ENCODE measurements around the gene RIOK1. TPM values are rescaled to one million over a fixed set of nuclear protein-coding genes. Genes with fewer than 3 reads are reported as not detected.
A peak's percentile ranks its signal among the peaks of the same experiment; 100 is the strongest.

RIOK1 gene
- total and polyA plus RNA-seq, 2 of the 13 experiments (the other 11 are each of a cell fraction or from before 2014, with no cell fraction given): 9.4 to 37.8 TPM

DNA sequence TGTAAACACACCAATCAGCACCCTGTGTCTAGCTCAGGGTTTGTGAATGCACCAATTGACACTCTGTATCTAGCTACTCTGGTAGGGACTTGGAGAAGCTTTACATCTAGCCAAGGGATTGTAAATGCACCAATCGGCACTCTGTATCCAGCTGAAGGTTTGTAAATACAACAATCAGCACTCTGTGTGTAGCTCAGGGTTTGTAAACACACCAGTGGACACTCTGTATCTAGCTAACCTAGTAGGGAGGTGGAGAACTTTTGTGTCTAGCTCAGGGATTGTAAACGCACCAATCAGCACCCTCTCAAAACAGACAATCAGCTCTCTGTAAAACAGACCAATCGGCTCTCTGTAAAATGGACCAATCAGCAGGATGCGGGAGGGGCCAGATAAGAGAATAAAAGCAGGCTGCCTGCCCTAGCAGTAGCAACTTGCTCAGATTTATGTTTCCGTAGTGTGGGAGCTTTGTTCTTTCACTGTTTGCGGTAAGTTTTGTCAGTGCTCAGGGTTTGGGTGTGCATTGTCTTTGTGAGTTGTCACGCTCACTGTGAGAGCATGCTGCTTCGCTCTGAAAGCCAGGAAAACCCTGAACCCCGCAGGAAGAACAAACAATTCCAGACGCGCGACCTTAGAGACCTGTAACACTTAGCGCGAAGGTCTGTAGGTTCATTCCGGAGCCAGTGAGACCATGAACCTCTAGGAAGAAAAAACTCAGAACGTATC lies 37.0 kb downstream of the RIOK1 start (continued):
- TF ChIP-seq, protein P1, sequence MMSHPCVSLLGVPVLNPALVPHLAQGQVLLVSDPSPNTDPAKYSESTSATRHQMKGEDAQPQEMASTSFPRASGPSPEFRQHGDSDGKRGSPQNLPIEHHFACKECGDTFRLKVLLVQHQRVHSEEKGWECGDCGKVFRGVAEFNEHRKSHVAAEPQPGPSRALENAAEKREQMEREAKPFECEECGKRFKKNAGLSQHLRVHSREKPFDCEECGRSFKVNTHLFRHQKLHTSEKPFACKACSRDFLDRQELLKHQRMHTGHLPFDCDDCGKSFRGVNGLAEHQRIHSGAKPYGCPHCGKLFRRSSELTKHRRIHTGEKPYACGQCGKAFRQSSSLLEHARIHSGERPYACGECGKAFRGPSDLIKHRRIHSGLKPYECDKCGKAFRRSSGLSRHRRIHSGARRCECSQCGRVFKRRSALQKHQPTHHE (CRISPR knock-in tag; IDR thresholded peaks at IDR 0.05; ENCODE audit: borderline replicate concordance): no peak; the same call in 1 of the 2 replicates
- TF ChIP-seq, protein P2, sequence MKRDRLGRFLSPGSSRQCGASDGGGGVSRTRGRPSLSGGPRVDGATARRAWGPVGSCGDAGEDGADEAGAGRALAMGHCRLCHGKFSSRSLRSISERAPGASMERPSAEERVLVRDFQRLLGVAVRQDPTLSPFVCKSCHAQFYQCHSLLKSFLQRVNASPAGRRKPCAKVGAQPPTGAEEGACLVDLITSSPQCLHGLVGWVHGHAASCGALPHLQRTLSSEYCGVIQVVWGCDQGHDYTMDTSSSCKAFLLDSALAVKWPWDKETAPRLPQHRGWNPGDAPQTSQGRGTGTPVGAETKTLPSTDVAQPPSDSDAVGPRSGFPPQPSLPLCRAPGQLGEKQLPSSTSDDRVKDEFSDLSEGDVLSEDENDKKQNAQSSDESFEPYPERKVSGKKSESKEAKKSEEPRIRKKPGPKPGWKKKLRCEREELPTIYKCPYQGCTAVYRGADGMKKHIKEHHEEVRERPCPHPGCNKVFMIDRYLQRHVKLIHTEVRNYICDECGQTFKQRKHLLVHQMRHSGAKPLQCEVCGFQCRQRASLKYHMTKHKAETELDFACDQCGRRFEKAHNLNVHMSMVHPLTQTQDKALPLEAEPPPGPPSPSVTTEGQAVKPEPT (CRISPR knock-in tag; IDR thresholded peaks at IDR 0.05; ENCODE audit: low read depth): no peak; the same call in 1 of the 2 replicates
- TF ChIP-seq, protein P3, sequence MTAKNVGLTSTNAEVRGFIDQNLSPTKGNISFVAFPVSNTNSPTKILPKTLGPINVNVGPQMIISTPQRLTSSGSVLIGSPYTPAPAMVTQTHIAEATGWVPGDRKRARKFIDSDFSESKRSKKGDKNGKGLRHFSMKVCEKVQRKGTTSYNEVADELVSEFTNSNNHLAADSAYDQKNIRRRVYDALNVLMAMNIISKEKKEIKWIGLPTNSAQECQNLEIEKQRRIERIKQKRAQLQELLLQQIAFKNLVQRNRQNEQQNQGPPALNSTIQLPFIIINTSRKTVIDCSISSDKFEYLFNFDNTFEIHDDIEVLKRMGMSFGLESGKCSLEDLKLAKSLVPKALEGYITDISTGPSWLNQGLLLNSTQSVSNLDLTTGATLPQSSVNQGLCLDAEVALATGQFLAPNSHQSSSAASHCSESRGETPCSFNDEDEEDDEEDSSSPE (CRISPR knock-in tag; IDR thresholded peaks at IDR 0.05): no peak
- no peak for TF ChIP-seq ZNF546 (CRISPR knock-in tag; conservative IDR thresholded peaks at IDR 0.05)
- TF ChIP-seq ZNF550 (CRISPR knock-in tag; IDR thresholded peaks at IDR 0.05; ENCODE audit: borderline replicate concordance): no peak
- no peak for TF ChIP-seq JARID2 (CRISPR knock-in tag; IDR thresholded peaks at IDR 0.05; ENCODE audit: insufficient replicate concordance)
- no peak for TF ChIP-seq GTF3A (CRISPR knock-in tag; conservative IDR thresholded peaks at IDR 0.05)
- TF ChIP-seq HES4 (CRISPR knock-in tag; IDR thresholded peaks at IDR 0.05; ENCODE audit: borderline replicate concordance): no peak
- TF ChIP-seq, protein P4, sequence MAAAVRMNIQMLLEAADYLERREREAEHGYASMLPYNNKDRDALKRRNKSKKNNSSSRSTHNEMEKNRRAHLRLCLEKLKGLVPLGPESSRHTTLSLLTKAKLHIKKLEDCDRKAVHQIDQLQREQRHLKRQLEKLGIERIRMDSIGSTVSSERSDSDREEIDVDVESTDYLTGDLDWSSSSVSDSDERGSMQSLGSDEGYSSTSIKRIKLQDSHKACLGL (CRISPR knock-in tag; IDR thresholded peaks at IDR 0.05): no peak
- no peak for TF ChIP-seq ZNF83 (CRISPR knock-in tag; IDR thresholded peaks at IDR 0.05; ENCODE audit: borderline replicate concordance)
- 0 out of 2 replicates have a peak, but pooled peaks have one; percentile 42 for TF ChIP-seq FOXP1 (IDR thresholded peaks at IDR 0.05)
- TF ChIP-seq FOXP1 (CRISPR knock-in tag; IDR thresholded peaks at IDR 0.05): peak; percentile 80
- TF ChIP-seq ZNF782 (CRISPR knock-in tag; IDR thresholded peaks at IDR 0.05; ENCODE audit: borderline replicate concordance): no peak
- TF ChIP-seq, protein P5, sequence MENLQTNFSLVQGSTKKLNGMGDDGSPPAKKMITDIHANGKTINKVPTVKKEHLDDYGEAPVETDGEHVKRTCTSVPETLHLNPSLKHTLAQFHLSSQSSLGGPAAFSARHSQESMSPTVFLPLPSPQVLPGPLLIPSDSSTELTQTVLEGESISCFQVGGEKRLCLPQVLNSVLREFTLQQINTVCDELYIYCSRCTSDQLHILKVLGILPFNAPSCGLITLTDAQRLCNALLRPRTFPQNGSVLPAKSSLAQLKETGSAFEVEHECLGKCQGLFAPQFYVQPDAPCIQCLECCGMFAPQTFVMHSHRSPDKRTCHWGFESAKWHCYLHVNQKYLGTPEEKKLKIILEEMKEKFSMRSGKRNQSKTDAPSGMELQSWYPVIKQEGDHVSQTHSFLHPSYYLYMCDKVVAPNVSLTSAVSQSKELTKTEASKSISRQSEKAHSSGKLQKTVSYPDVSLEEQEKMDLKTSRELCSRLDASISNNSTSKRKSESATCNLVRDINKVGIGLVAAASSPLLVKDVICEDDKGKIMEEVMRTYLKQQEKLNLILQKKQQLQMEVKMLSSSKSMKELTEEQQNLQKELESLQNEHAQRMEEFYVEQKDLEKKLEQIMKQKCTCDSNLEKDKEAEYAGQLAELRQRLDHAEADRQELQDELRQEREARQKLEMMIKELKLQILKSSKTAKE (CRISPR knock-in tag; IDR thresholded peaks at IDR 0.05; ENCODE audit: borderline replicate concordance): no peak
- TF ChIP-seq ZNF749 (CRISPR knock-in tag; IDR thresholded peaks at IDR 0.05; ENCODE audit: borderline replicate concordance): 0 out of 2 replicates have a peak, but pooled peaks have one; percentile 35
- TF ChIP-seq ZNF138 (CRISPR knock-in tag; IDR thresholded peaks at IDR 0.05; ENCODE audit: low read depth): no peak
- peak; percentile 96 for TF ChIP-seq POLR2AphosphoS5 (IDR thresholded peaks at IDR 0.05; ENCODE audit: low read depth, low read length)
- TF ChIP-seq ZNF432 (CRISPR knock-in tag; IDR thresholded peaks at IDR 0.05; ENCODE audit: borderline replicate concordance): no peak
- no peak for TF ChIP-seq ZNF724P (CRISPR knock-in tag; IDR thresholded peaks at IDR 0.05; ENCODE audit: borderline replicate concordance)
- TF ChIP-seq, protein P6, sequence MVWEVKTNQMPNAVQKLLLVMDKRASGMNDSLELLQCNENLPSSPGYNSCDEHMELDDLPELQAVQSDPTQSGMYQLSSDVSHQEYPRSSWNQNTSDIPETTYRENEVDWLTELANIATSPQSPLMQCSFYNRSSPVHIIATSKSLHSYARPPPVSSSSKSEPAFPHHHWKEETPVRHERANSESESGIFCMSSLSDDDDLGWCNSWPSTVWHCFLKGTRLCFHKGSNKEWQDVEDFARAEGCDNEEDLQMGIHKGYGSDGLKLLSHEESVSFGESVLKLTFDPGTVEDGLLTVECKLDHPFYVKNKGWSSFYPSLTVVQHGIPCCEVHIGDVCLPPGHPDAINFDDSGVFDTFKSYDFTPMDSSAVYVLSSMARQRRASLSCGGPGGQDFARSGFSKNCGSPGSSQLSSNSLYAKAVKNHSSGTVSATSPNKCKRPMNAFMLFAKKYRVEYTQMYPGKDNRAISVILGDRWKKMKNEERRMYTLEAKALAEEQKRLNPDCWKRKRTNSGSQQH (CRISPR knock-in tag; IDR thresholded peaks at IDR 0.05; ENCODE audit: low read depth): 0 out of 2 replicates have a peak, but pooled peaks have one; percentile 50
- TF ChIP-seq ARID2 (CRISPR knock-in tag; IDR thresholded peaks at IDR 0.05; ENCODE audit: borderline replicate concordance): no peak

Data from HepG2 (cell line).